Measurements from ENCODE around the gene DPYSL4. TPM values are rescaled to one million over a fixed set of nuclear protein-coding genes. Genes with fewer than 3 reads are reported as not detected.

The DPYSL4 gene
- polyA plus RNA-seq, 1 experiment: 5.3 TPM

DNA sequence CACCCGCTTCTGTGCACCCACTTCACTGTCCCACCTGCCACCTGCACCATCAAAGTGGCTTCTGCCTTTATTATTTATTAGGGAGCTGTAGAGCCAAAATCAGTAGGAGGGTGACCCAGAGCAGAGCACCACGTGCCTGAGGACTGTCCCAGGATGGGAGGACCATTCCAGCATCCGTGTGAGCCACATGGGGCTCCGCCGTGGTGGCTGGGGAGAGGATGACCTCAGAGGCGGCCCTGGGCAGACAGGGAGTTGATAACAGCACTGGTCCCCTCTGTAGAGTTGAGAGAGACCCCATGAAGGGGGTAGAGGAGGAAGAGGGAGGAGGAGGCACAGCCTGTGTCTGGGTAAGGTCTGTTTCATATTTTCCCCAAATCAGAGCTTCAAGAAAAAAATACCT is 8.7 kb upstream of the DPYSL4 start:
- ChIA-PET CTCF (no interaction called here), POLR2A (no interaction called here)
- TF ChIP-seq, protein P1, sequence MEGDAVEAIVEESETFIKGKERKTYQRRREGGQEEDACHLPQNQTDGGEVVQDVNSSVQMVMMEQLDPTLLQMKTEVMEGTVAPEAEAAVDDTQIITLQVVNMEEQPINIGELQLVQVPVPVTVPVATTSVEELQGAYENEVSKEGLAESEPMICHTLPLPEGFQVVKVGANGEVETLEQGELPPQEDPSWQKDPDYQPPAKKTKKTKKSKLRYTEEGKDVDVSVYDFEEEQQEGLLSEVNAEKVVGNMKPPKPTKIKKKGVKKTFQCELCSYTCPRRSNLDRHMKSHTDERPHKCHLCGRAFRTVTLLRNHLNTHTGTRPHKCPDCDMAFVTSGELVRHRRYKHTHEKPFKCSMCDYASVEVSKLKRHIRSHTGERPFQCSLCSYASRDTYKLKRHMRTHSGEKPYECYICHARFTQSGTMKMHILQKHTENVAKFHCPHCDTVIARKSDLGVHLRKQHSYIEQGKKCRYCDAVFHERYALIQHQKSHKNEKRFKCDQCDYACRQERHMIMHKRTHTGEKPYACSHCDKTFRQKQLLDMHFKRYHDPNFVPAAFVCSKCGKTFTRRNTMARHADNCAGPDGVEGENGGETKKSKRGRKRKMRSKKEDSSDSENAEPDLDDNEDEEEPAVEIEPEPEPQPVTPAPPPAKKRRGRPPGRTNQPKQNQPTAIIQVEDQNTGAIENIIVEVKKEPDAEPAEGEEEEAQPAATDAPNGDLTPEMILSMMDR (IDR thresholded peaks at IDR 0.05; ENCODE audit: insufficient read depth, low read depth, low read length): no peak

DNA sequence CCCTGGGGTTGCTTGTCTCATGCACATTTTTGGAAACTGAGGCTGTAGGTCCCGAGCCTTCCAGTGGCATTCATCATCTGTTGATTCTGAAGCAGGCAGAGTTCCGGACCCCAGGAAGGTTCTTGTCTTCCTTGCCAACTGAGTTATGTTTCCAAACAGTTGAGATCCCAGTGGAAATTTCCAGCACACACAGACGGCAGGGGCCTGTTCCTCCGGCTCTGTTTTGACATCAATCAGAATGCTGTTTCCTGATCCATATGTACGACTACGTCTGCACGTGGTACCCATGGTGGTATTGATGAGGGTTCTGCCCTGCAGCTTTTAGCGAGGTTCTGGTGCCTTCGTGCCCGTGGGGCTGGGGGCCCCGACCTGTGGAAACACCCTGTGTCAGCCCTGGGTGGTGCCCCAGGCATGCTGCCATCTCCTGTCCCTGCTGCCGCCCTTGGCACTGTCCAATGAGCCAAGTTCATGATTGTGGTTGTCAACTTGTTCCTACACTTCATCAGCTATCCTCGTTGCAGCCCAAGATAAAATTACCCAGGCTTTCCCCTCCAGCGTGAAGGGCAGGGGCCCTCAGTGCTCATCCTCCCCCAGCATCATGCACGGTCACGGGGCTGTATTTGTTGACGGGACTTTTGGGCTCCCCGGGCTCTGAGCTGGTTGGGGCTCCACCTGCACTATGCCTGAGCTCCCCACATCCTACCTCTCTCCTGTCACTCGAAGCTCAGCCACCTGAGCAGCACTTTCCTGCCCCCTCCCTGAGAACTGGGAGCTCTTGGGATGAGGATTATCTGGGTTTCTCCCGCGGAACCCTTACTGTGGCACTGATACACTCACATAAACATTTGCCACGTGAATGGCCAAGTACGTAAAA is 7.8 kb upstream of the DPYSL4 start:
- no peak overlapping the region for H3K4me3 ChIP-seq (ENCODE audit: low read depth, low read length)
- ChIA-PET POLR2A (no interaction called here), CTCF (no interaction called here)
- H3K36me3 ChIP-seq (ENCODE audit: control insufficient read depth, insufficient read depth, low read length): no peaks in the 10 kb centered on the region
- TF ChIP-seq, protein P1 (IDR thresholded peaks at IDR 0.05; ENCODE audit: insufficient read depth, low read depth, low read length): no peak
- DNase-seq (ENCODE audit: low read depth): no peak
- H3K27me3 ChIP-seq (ENCODE audit: control insufficient read depth, insufficient read depth, low read length): peaks cover 27% of the 10 kb centered on the region

More for the DNA sequence above, 8.7 kb upstream of the DPYSL4 start:
- Histone ChIP-seq H3K4me3 (ENCODE audit: low read depth, low read length) (no peak overlapping the region), H3K36me3 (ENCODE audit: control insufficient read depth, insufficient read depth, low read length) (no peaks in the 10 kb centered on the region), H3K27me3 (ENCODE audit: control insufficient read depth, insufficient read depth, low read length) (peaks cover 27% of the 10 kb centered on the region)
- DNase-seq (ENCODE audit: low read depth): no peak

DNA sequence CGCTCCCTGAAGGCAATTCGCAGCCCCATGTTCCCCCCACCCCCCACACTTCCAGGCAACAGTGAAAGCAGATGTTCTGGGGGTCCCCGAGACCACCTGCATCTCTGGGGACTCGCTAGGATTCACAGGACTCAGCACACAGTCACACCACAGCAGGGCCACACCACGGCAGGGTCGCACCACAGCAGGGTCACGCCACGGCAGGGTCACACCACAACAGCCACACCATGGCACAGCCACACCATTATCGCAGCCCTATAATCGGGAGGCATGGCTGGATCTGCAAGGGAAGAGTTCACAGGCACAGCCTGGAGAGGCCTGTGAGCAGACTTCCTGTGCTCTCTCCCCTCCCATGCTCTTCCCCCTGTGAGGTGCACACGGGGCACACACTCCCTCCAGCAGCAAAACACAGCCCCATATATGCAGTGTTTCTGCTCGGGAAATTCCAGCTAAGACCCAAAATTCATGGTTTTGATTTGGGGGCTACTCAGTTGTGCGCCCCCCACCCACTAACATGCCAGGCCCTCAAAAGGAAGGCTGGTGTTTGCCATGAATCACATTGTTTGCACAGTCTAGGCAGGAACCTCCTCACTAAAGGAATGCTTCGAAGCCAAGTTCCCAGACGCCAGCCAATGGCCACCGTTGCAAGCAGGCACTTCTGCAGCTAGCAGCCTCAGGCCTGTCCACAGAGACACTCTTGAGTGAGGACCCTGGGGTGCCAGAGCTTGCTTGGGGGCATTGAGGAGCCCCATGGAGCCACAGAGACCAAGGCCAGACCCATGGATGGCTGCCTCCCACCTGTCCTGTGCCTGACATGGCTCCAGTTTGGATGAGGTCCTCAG is 7.0 kb upstream of the DPYSL4 start:
- ChIA-PET CTCF (no interaction called here), POLR2A (no interaction called here)
- peaks cover 27% of the 10 kb centered on the region for H3K27me3 ChIP-seq (ENCODE audit: control insufficient read depth, insufficient read depth, low read length)
- TF ChIP-seq, protein P1 (IDR thresholded peaks at IDR 0.05; ENCODE audit: insufficient read depth, low read depth, low read length): no peak
- no peak overlapping the region for H3K4me3 ChIP-seq (ENCODE audit: low read depth, low read length)
- no peaks in the 10 kb centered on the region for H3K36me3 ChIP-seq (ENCODE audit: control insufficient read depth, insufficient read depth, low read length)
- no peak for DNase-seq (ENCODE audit: low read depth)

DNA sequence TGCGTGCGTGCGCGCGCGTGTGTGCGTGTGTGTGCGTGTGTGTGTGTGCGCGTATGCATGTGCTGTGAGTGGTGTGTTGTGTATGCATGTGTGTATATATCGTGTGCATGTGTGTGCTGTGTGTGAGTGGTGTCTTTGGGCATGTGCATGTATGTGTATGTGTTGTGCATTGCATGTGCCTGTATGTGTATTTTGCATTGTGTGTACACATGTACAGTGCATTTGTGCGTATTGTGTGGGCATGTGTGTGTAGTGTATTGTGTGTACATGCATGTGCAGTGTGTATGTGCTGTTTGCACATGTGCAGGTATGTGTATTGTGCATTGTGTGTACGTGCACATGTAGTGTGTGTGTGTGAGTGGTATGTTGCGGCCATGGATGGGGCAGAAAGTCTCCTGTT is 6.0 kb upstream of the DPYSL4 start:
- TF ChIP-seq, protein P1 (IDR thresholded peaks at IDR 0.05; ENCODE audit: insufficient read depth, low read depth, low read length): no peak
- POLR2A ChIA-PET: no interaction called here
- H3K27me3 ChIP-seq (ENCODE audit: control insufficient read depth, insufficient read depth, low read length): peaks cover 28% of the 10 kb centered on the region

DNA sequence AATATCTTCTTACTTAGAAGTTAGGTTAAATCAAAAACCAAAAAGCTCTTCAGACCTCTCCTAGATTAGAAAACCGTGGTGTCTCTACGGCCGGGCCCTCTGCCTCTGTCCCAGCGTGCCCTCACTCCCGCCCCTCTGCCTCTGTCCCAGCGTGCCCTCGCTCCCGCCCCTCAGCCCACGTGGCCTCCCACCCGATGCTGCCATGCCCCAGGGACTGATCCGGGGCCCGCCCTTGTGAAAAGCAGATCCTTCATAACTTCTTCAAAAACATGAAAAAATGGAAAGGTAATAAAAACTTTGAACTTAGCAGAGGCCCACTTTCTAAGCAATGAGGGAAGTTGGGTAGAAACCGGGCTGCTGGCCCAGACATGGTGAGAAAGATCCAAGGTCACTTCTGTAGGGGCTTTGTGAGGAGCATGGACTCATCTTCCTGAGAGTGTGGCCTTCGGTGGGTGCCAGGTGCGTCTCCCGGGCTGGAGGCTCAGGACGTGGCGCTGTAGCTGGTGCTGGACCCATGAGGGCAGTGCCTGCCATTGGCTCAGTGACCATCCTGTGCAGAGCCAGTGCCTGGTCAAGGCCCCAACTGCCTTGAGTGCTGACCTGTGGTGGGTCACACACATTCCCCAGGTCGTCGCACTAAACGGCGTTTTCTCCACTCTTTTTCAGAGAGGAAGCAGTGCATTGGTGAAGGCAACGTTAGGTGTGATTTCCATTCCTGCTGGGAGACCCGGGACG is 4.9 kb upstream of the DPYSL4 start:
- POLR2A ChIA-PET: no interaction called here
- DNase-seq (ENCODE audit: low read depth): no peak
- CTCF ChIA-PET: no interaction called here
- TF ChIP-seq, protein P1 (IDR thresholded peaks at IDR 0.05; ENCODE audit: insufficient read depth, low read depth, low read length): no peak
- Histone ChIP-seq H3K36me3 (ENCODE audit: control insufficient read depth, insufficient read depth, low read length) (no peaks in the 10 kb centered on the region), H3K4me3 (ENCODE audit: low read depth, low read length) (no peak overlapping the region), H3K27me3 (ENCODE audit: control insufficient read depth, insufficient read depth, low read length) (peaks cover 20% of the 10 kb centered on the region)

More for the DNA sequence above, 6.0 kb upstream of the DPYSL4 start:
- CTCF ChIA-PET: no interaction called here
- Histone ChIP-seq H3K36me3 (ENCODE audit: control insufficient read depth, insufficient read depth, low read length) (no peaks in the 10 kb centered on the region), H3K4me3 (ENCODE audit: low read depth, low read length) (no peak overlapping the region)
- DNase-seq (ENCODE audit: low read depth): no peak
